GM23248 (cell line): ENCODE results near the gene OAF. TPM values are rescaled to one million over a fixed set of nuclear protein-coding genes. Genes with fewer than 3 reads are reported as not detected.

ENCODE experiments used
- DNase-seq: peaks from one replicate; pipeline ENCODE4 v3.0.0-alpha.2; 2015
- H2AFZ ChIP-seq: fragments of 200-600 bp; sonication (generic); 2 replicates; pipeline ENCODE4 v1.6.1; 2016; ENCODE audit warnings: antibody characterized with exemption
- H3F3A ChIP-seq: fragments of 200-600 bp; sonication (generic); 2 replicates; pipeline ENCODE4 v1.6.1; 2016; ENCODE audit warnings: mild to moderate bottlenecking, antibody characterized with exemption, mixed run types; ENCODE audit not compliant: insufficient read depth
- H3K27ac ChIP-seq: fragments of 200-600 bp; sonication (generic); 2 replicates; pipeline ENCODE4 v1.5.1; 2016; ENCODE audit warnings: mild to moderate bottlenecking
- H3K27me3 ChIP-seq: fragments of 200-600 bp; sonication (generic); replicated peaks from 2 replicates; pipeline ENCODE4 v1.6.1; 2016; ENCODE audit warnings: mild to moderate bottlenecking; ENCODE audit not compliant: insufficient read depth
- H3K36me3 ChIP-seq: fragments of 200-600 bp; sonication (generic); 2 replicates; pipeline ENCODE4 v1.6.1; 2016; ENCODE audit warnings: low read depth, mild to moderate bottlenecking
- H3K4me1 ChIP-seq: fragments of 200-600 bp; sonication (generic); 2 replicates; pipeline ENCODE4 v1.6.1; 2016; ENCODE audit warnings: mild to moderate bottlenecking; ENCODE audit not compliant: insufficient read depth
- H3K4me2 ChIP-seq: fragments of 200-600 bp; sonication (generic); one replicate; pipeline ENCODE4 v1.6.1; 2016; ENCODE audit warnings: mild to moderate bottlenecking; ENCODE audit not compliant: unreplicated experiment
- H3K4me3 ChIP-seq: fragments of 200-600 bp; sonication (generic); 2 replicates; pipeline ENCODE4 v1.5.1; 2016; ENCODE audit warnings: mild to moderate bottlenecking
- H3K79me2 ChIP-seq: fragments of 200-600 bp; sonication (generic); 2 replicates; pipeline ENCODE4 v1.6.1; 2016; ENCODE audit warnings: mild to moderate bottlenecking; ENCODE audit not compliant: insufficient read depth
- H3K9ac ChIP-seq: fragments of 200-600 bp; sonication (generic); 2 replicates; pipeline ENCODE4 v1.6.1; 2016; ENCODE audit warnings: mild to moderate bottlenecking
- H3K9me2 ChIP-seq: fragments of 200-600 bp; sonication (generic); 2 replicates; pipeline ENCODE4 v1.6.1; 2016; ENCODE audit warnings: mixed run types, mild to moderate bottlenecking, moderate library complexity; ENCODE audit not compliant: insufficient read depth
- H3K9me3 ChIP-seq: fragments of 200-600 bp; sonication (generic); one replicate; pipeline ENCODE4 v1.6.1; 2017; ENCODE audit warnings: low read depth
- H4K20me1 ChIP-seq: fragments of 200-600 bp; sonication (generic); 2 replicates; pipeline ENCODE4 v1.6.0; 2016; ENCODE audit not compliant: insufficient read depth
- EZH2 ChIP-seq: fragments of 200-600 bp; sonication (generic); IDR thresholded peaks from 2 replicates; pipeline ENCODE4 v1.6.1; 2018; ENCODE audit warnings: antibody characterized with exemption, mild to moderate bottlenecking; ENCODE audit not compliant: insufficient read depth, poor library complexity, severe bottlenecking
- EZH2phosphoT487 ChIP-seq: fragments of 200-600 bp; sonication (generic); IDR thresholded peaks from 2 replicates; pipeline ENCODE4 v1.6.1; 2018; ENCODE audit warnings: antibody characterized with exemption, moderate library complexity, mild to moderate bottlenecking, low read depth; ENCODE audit not compliant: insufficient read depth
- WGBS, 2 experiments: methylation state at CpG; one replicate each; pipeline ENCODE4 v1.1.6; 2015 to 2017; ENCODE audit warnings: low lambda C conversion rate in 2 of 2, low coverage in 1 of 2; ENCODE audit errors: missing lambda C conversion rate in 2 of 2; 5-methylcytosine and 5-hydroxymethylcytosine counted together
- in situ Hi-C: fragments of 300-500 bp; cut with MboI; formaldehyde crosslinking; loops from 2 replicates; pipeline ENCODE4 v1.15.0; 2020
- polyA plus RNA-seq: library from polyadenylated mRNA; unstranded; fragments of >200 nt; fragmentation: Nextera tagmentation; extraction: Ambion mirVana; gene quantifications from 2 replicates; pipeline ENCODE4 v1.2.1, GENCODE V29; 2016
- total RNA-seq: library from RNA; depleted of rRNA; stranded (reverse); fragments of >200 nt; shearing (Covaris generic); gene quantifications from 2 replicates; pipeline ENCODE4 v1.2.3, GENCODE V29; 2014

The OAF gene
- total and polyA plus RNA-seq, 2 experiments from 2014 or later: 80.0 to 116 TPM

- Histone ChIP-seq H3K9me2 (no peaks in the 10 kb centered on the region), H3K9me3 (no peaks in the 10 kb centered on the region), H3K36me3 (no peaks in the 10 kb centered on the region), H2AFZ (no peak overlapping the region), H3K27me3 (no peaks in the 10 kb centered on the region), H3F3A (no peaks in the 10 kb centered on the region), H3K79me2 (no peaks in the 10 kb centered on the region), H3K4me3 (no peak overlapping the region), H3K4me2 (no peak overlapping the region), H3K9ac (no peak overlapping the region), H3K4me1 (no peaks in the 10 kb centered on the region), H4K20me1 (no peaks in the 10 kb centered on the region), H3K27ac (no peak overlapping the region)
- DNase-seq: no peak
- WGBS, 2 experiments: 94 to 96% methylated on average over 6 of the region's 6 CpGs
- TF ChIP-seq EZH2 (no peak), EZH2phosphoT487 (no peak)
- in situ Hi-C loops: no loop called here
Observed at GRCh38 chr11:120196826-120197225, 14.0 kb upstream of the OAF start.

- H3F3A ChIP-seq: no peaks in the 10 kb centered on the region
- H3K36me3 ChIP-seq: no peaks in the 10 kb centered on the region
- TF ChIP-seq EZH2 (no peak), EZH2phosphoT487 (no peak)
- WGBS, 2 experiments: 26 to 28% methylated on average over 11 to 14 of the region's 14 CpGs
- no peaks in the 10 kb centered on the region for H3K79me2 ChIP-seq
- H3K27me3 ChIP-seq: no peaks in the 10 kb centered on the region
- no peaks in the 10 kb centered on the region for H3K9me2 ChIP-seq
- H3K4me3 ChIP-seq: no peak overlapping the region
- in situ Hi-C loops: no loop called here
- DNase-seq: peak; percentile 48
- no peaks in the 10 kb centered on the region for H3K4me1 ChIP-seq
- no peak overlapping the region for H3K9ac ChIP-seq
- H4K20me1 ChIP-seq: no peaks in the 10 kb centered on the region
- no peak overlapping the region for H3K27ac ChIP-seq
- no peak overlapping the region for H3K4me2 ChIP-seq
- H2AFZ ChIP-seq: peak overlapping the region; percentile 72
- no peaks in the 10 kb centered on the region for H3K9me3 ChIP-seq
Observed at GRCh38 chr11:120197251-120197891, 13.5 kb upstream of the OAF start.

- Histone ChIP-seq H3K27me3 (no peaks in the 10 kb centered on the region), H3K9me2 (no peaks in the 10 kb centered on the region), H4K20me1 (no peaks in the 10 kb centered on the region), H3K9me3 (no peaks in the 10 kb centered on the region), H3K9ac (no peak overlapping the region), H2AFZ (no peak overlapping the region), H3K4me1 (no peaks in the 10 kb centered on the region), H3K4me2 (no peak overlapping the region), H3K36me3 (no peaks in the 10 kb centered on the region), H3K79me2 (no peaks in the 10 kb centered on the region), H3K4me3 (no peak overlapping the region), H3K27ac (no peak overlapping the region), H3F3A (no peaks in the 10 kb centered on the region)
- in situ Hi-C loops: no loop called here
- no peak for DNase-seq
- no peak for TF ChIP-seq EZH2phosphoT487
- TF ChIP-seq EZH2: no peak
- WGBS, 2 experiments: 22 to 38% methylated on average over 4 to 9 of the region's 9 CpGs
Observed at GRCh38 chr11:120197977-120198376, 12.9 kb upstream of the OAF start.

GRCh38 chr11:120198403-120198786, 12.4 kb upstream of the OAF start:
- H3K27me3 ChIP-seq: no peaks in the 10 kb centered on the region
- H3K4me1 ChIP-seq: no peaks in the 10 kb centered on the region
- H3K36me3 ChIP-seq: no peaks in the 10 kb centered on the region
- no peak overlapping the region for H3K9ac ChIP-seq
- in situ Hi-C loops: no loop called here
- TF ChIP-seq EZH2phosphoT487: no peak
- no peak for TF ChIP-seq EZH2
- H2AFZ ChIP-seq: no peak overlapping the region
- H3K27ac ChIP-seq: no peak overlapping the region
- no peaks in the 10 kb centered on the region for H3K79me2 ChIP-seq
- no peak for DNase-seq
- no peaks in the 10 kb centered on the region for H4K20me1 ChIP-seq
- WGBS, 2 experiments: 72 to 73% methylated on average over 5 of the region's 5 CpGs
- no peaks in the 10 kb centered on the region for H3K9me2 ChIP-seq
- no peaks in the 10 kb centered on the region for H3K9me3 ChIP-seq
- H3K4me2 ChIP-seq: no peak overlapping the region
- no peaks in the 10 kb centered on the region for H3F3A ChIP-seq
- H3K4me3 ChIP-seq: no peak overlapping the region
